ENCODE results near the gene AKAP4.

AKAP4 gene, protein sequence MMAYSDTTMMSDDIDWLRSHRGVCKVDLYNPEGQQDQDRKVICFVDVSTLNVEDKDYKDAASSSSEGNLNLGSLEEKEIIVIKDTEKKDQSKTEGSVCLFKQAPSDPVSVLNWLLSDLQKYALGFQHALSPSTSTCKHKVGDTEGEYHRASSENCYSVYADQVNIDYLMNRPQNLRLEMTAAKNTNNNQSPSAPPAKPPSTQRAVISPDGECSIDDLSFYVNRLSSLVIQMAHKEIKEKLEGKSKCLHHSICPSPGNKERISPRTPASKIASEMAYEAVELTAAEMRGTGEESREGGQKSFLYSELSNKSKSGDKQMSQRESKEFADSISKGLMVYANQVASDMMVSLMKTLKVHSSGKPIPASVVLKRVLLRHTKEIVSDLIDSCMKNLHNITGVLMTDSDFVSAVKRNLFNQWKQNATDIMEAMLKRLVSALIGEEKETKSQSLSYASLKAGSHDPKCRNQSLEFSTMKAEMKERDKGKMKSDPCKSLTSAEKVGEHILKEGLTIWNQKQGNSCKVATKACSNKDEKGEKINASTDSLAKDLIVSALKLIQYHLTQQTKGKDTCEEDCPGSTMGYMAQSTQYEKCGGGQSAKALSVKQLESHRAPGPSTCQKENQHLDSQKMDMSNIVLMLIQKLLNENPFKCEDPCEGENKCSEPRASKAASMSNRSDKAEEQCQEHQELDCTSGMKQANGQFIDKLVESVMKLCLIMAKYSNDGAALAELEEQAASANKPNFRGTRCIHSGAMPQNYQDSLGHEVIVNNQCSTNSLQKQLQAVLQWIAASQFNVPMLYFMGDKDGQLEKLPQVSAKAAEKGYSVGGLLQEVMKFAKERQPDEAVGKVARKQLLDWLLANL

DNA sequence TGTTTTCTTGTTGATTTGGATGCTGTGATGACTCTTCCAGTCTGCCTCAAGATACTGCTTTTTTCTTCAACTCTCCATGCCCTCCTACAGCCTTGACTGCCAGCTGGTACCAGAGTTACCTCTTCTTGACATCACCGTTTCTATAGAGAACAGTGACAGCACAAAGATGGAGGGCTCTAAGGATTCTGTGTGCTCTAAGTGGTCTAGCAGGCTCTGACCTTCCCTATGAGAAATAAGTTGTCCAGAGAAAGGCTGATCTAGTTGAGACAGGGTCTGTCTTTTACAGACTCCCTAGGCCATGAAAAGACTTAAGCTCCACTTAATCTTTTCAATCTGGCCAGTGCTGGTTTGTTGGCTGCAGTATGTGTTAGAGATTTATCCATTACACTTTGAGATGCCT is at the start of gene AKAP4:
Gene AKAP4 (minus strand): TSS at position 101 of the 400 bp plus-strand sequence. CDS start 118 bp downstream, outside the sequence.
- H3K27me3 ChIP-seq: no peaks in the 10 kb centered on the region
- no peaks in the 10 kb centered on the region for H3K9me3 ChIP-seq
- no peaks in the 10 kb centered on the region for H3K36me3 ChIP-seq
- intact Hi-C loops (cut with DNase I; ENCODE audit: low total_unique reads): no loop called here
- peaks cover 0 to 7% (median 0%) of the 10 kb centered on the region in 4 donors for H3K4me1 ChIP-seq
- DNase-seq: no peak
- H3K4me3 ChIP-seq: no peak within 1 kb of the TSS
- TF ChIP-seq, protein P1, sequence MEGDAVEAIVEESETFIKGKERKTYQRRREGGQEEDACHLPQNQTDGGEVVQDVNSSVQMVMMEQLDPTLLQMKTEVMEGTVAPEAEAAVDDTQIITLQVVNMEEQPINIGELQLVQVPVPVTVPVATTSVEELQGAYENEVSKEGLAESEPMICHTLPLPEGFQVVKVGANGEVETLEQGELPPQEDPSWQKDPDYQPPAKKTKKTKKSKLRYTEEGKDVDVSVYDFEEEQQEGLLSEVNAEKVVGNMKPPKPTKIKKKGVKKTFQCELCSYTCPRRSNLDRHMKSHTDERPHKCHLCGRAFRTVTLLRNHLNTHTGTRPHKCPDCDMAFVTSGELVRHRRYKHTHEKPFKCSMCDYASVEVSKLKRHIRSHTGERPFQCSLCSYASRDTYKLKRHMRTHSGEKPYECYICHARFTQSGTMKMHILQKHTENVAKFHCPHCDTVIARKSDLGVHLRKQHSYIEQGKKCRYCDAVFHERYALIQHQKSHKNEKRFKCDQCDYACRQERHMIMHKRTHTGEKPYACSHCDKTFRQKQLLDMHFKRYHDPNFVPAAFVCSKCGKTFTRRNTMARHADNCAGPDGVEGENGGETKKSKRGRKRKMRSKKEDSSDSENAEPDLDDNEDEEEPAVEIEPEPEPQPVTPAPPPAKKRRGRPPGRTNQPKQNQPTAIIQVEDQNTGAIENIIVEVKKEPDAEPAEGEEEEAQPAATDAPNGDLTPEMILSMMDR (IDR thresholded peaks at IDR 0.05): no peak
- H3K27ac ChIP-seq: no peak within 1 kb of the TSS

DNA sequence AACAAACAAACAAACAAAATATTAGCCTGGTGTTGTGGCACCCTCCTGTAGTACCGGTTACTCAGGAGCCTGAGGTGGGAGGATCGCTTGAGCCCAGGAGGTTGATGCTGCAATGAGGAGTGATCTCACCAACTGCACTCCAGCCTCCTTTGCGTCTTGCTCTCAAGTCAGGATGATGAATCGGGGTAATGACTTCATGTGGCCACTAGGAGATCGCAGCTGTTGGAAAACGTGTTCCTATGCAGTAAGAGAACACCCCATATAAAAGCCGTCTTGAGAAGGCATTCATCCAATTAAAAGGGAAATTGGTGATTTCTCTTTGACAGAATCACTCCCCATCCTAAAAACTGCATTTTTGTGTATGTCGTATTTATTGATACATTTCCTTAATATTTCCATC is 10.7 kb upstream of the AKAP4 start:
- no peak overlapping the region for H3K27ac ChIP-seq
- H3K27me3 ChIP-seq: no peaks in the 10 kb centered on the region
- no peak for DNase-seq
- H3K4me1 ChIP-seq: no peaks in the 10 kb centered on the region
- no peaks in the 10 kb centered on the region for H3K9me3 ChIP-seq
- no peak overlapping the region for H3K4me3 ChIP-seq
- no peaks in the 10 kb centered on the region for H3K36me3 ChIP-seq
- TF ChIP-seq, protein P1 (IDR thresholded peaks at IDR 0.05): no peak
- intact Hi-C loops (cut with DNase I; ENCODE audit: low total_unique reads): no loop called here

DNA sequence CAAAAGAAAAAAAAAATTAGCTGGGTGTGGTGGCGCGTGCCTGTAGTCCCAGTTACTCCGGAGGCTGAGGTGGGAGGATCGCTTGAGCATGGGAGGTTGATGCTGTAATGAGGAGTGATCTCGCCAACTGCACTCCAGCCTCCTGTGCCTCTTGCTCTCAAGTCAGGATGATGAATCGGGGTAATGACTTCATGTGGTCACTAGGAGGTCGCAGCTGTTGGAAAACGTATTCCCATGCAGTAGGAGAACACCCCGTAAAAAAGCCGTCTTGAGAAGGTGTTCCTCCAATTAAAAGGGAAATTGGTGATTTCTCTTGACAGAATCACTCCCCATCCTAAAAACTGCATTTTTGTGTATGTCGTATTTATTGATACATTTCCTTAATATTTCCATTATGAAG is 5.9 kb upstream of the AKAP4 start:
- Histone ChIP-seq H3K36me3 (no peaks in the 10 kb centered on the region), H3K4me1 (peaks cover 0 to 7% (median 0%) of the 10 kb centered on the region in 4 donors), H3K27ac (no peak overlapping the region), H3K4me3 (no peak overlapping the region), H3K27me3 (no peaks in the 10 kb centered on the region), H3K9me3 (no peaks in the 10 kb centered on the region)
- intact Hi-C loops (cut with DNase I; ENCODE audit: low total_unique reads): no loop called here
- DNase-seq: no peak
- TF ChIP-seq, protein P1 (IDR thresholded peaks at IDR 0.05): no peak

DNA sequence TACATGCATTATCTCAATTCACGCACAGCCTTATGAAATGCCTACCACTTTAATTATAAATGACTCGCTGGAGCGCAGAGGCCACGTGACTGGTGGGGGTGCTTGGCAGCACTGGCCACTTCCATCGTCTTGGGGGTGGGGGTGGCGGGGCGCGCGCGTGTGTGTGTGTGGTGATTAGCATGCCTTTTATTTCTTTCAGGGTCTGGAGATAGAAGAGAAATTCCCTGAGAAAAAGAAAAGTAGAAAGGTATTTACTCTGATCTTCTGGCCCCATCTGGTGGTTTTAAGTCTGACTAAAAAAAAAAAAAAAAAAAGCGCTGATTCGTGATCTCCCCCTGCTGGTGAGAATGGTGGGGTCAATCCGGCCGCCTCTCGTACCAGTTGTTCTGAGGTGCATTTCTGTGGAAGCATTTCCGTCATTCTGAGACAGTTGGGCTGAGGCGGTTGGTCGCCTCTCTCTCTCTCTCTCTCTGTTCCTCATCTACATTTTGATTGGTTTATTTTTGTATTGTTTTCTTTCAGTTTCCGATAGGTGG is 3.6 kb upstream of the AKAP4 start, which contains the start of gene CCNB3:
Gene CCNB3 (plus strand): TSS at position 402 of the 536 bp plus-strand sequence. CDS start 80,399 bp downstream, outside the sequence.
- H3K27ac ChIP-seq: no peak within 1 kb of the TSS
- H3K36me3 ChIP-seq: no peaks in the 10 kb centered on the region
- no peaks in the 10 kb centered on the region for H3K9me3 ChIP-seq
- peak; percentile 57 to 74 for DNase-seq
- peaks cover 0 to 7% (median 0%) of the 10 kb centered on the region in 4 donors for H3K4me1 ChIP-seq
- no peaks in the 10 kb centered on the region for H3K27me3 ChIP-seq
- TF ChIP-seq, protein P1 (IDR thresholded peaks at IDR 0.05): peak; percentile 43 to 45
- intact Hi-C loops (cut with DNase I; ENCODE audit: low total_unique reads): no loop called here
- H3K4me3 ChIP-seq: peak within 1 kb of the TSS; percentile 34 to 36

DNA sequence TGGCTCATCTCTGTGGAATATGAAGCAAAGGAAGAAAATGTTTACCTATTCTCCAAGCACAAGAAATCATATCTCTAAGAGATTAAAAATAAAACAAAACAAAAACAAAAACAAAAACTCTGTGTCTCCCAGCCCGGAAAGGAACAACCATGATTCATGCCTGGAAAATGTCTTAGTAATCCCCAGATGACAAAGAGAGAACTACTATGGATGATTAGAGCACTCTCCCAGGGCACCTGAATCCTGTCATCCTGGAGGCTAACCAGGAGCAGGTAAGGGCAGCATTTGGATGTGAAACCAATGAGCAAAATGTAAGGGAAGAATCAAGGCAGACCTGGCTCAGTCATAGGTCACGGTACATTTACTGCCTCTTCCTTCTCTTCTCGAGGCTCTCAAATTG is 1.7 kb upstream of the AKAP4 start:
- Histone ChIP-seq H3K4me3 (no peak overlapping the region), H3K9me3 (no peaks in the 10 kb centered on the region), H3K27ac (no peak overlapping the region), H3K4me1 (peaks cover 0 to 7% (median 0%) of the 10 kb centered on the region in 4 donors), H3K27me3 (no peaks in the 10 kb centered on the region), H3K36me3 (no peaks in the 10 kb centered on the region)
- TF ChIP-seq, protein P1 (IDR thresholded peaks at IDR 0.05): no peak
- no peak for DNase-seq
- intact Hi-C loops (cut with DNase I; ENCODE audit: low total_unique reads): no loop called here

Measured in tibial artery (tissue), 4 donors.